HEK293 (cell line): ENCODE measurements around the gene UGT1A7.

Experiments used
- CTCF ChIP-seq: fragments of 450-650 bp; formaldehyde crosslinking; IDR thresholded peaks from 2 replicates; pipeline ENCODE4 v1.5.1; 2016; ENCODE audit warnings: missing biosample characterization, missing genetic modification characterization
- PRDM4 ChIP-seq: fragments of 450-650 bp; formaldehyde crosslinking; IDR thresholded peaks from 2 replicates; pipeline ENCODE4 v1.5.1; 2017; ENCODE audit warnings: missing biosample characterization, missing genetic modification characterization
- ZNF24 ChIP-seq: fragments of 450-650 bp; formaldehyde crosslinking; IDR thresholded peaks from 2 replicates; pipeline ENCODE4 v1.5.1; 2016; ENCODE audit warnings: missing biosample characterization, missing genetic modification characterization
- ZNF266 ChIP-seq: fragments of 450-650 bp; formaldehyde crosslinking; IDR thresholded peaks from 2 replicates; pipeline ENCODE4 v1.5.1; 2016; ENCODE audit warnings: missing biosample characterization, missing genetic modification characterization, low read depth
- ZNF292 ChIP-seq: fragments of 450-650 bp; formaldehyde crosslinking; IDR thresholded peaks from 2 replicates; pipeline ENCODE4 v1.5.1; 2016; ENCODE audit warnings: low read depth, missing biosample characterization, missing genetic modification characterization, borderline replicate concordance
- ZNF510 ChIP-seq: fragments of 450-650 bp; formaldehyde crosslinking; IDR thresholded peaks from 2 replicates; pipeline ENCODE4 v1.5.1; 2018; ENCODE audit warnings: mild to moderate bottlenecking, missing genetic modification characterization, missing biosample characterization; ENCODE audit not compliant: insufficient replicate concordance
- ZNF580 ChIP-seq: fragments of 450-650 bp; formaldehyde crosslinking; IDR thresholded peaks from 2 replicates; pipeline ENCODE4 v1.5.1; 2016; ENCODE audit warnings: missing biosample characterization, missing genetic modification characterization
- ZNF596 ChIP-seq: fragments of 450-650 bp; IDR thresholded peaks from 2 replicates; pipeline ENCODE4 v1.5.0; 2018; ENCODE audit warnings: missing biosample characterization, mild to moderate bottlenecking, missing genetic modification characterization, moderate library complexity

GRCh38 chr2:233761040-233761769 lies 79.5 kb downstream of the UGT1A7 start:
- TF ChIP-seq ZNF292 (tag by site-specific recombination) (no peak), CTCF (tag by site-specific recombination) (no peak), ZNF510 (tag by site-specific recombination) (no peak), ZNF266 (tag by site-specific recombination) (no peak), ZNF580 (tag by site-specific recombination) (no peak), PRDM4 (tag by site-specific recombination) (no peak), ZNF24 (no peak), ZNF596 (no peak)
